ENCODE data around the gene ZCCHC24. TPM values are rescaled to one million over a fixed set of nuclear protein-coding genes. Genes with fewer than 3 reads are reported as not detected.

ZCCHC24 gene
- total and polyA plus RNA-seq, 4 donors, result 7.8 to 23.9 (median 14.8) TPM

- peaks cover 15 to 52% (median 27%) of the 10 kb centered on the region in 4 donors for H3K4me1 ChIP-seq (ENCODE audit: control insufficient read depth in 4 of 4, insufficient read depth in 4 of 4, low read length in 3 of 4)
- WGBS, result 92% methylated on average over 7 of the region's 7 CpGs
- H3K9me3 ChIP-seq (ENCODE audit: control insufficient read depth in 4 of 4, low read length in 3 of 4), result no peaks in the 10 kb centered on the region
- no peaks in the 10 kb centered on the region for H3K27me3 ChIP-seq (ENCODE audit: control insufficient read depth in 4 of 4, insufficient read depth in 4 of 4, low read length in 3 of 4)
- no peak overlapping the region for H3K9ac ChIP-seq (ENCODE audit: low read depth in 1 of 2, low read length in 2 of 2)
- DNase-seq (ENCODE audit: low spot score), result peak; percentile 12
- peak overlapping the region; percentile 96 to 99 for H3K27ac ChIP-seq (ENCODE audit: low read depth in 1 of 2, low read length in 2 of 2)
- H3K4me3 ChIP-seq (ENCODE audit: low read depth in 1 of 3, low read length in 3 of 3), result no peak overlapping the region
- no peaks in the 10 kb centered on the region for H3K36me3 ChIP-seq (ENCODE audit: control insufficient read depth in 4 of 4, insufficient read depth in 3 of 4, low read depth in 1 of 4, low read length in 3 of 4)
- TF ChIP-seq JUND (IDR thresholded peaks at IDR 0.05) (no peak), NR2F2 (IDR thresholded peaks at IDR 0.05) (no peak), YY1 (IDR thresholded peaks at IDR 0.05) (no peak), GABPA (IDR thresholded peaks at IDR 0.05 in 1 of 2, conservative IDR thresholded peaks at IDR 0.05 in 1 of 2) (no peak), HNF4A (conservative IDR thresholded peaks at IDR 0.05) (no peak), FOXA1 (IDR thresholded peaks at IDR 0.05) (no peak), CTCF (IDR thresholded peaks at IDR 0.05; ENCODE audit: low read depth, low read length, missing input control) (no peak), TAF1 (conservative IDR thresholded peaks at IDR 0.05) (no peak)
Measured at GRCh38 chr10:79378383-79378646, 67.1 kb downstream of the ZCCHC24 start.

- TF ChIP-seq REST (IDR thresholded peaks at IDR 0.05), result no peak
- TF ChIP-seq HNF4G (IDR thresholded peaks at IDR 0.05), result no peak
- no peak for TF ChIP-seq MAX (IDR thresholded peaks at IDR 0.05)
- no peak for TF ChIP-seq SP1 (IDR thresholded peaks at IDR 0.05)
- TF ChIP-seq GABPA (IDR thresholded peaks at IDR 0.05 in 1 of 2, conservative IDR thresholded peaks at IDR 0.05 in 1 of 2), result no peak
- no peak for TF ChIP-seq TAF1 (conservative IDR thresholded peaks at IDR 0.05)
- TF ChIP-seq RAD21 (IDR thresholded peaks at IDR 0.05), result no peak
- TF ChIP-seq RXRA (IDR thresholded peaks at IDR 0.05), result no peak
- no peak for TF ChIP-seq ZBTB33 (IDR thresholded peaks at IDR 0.05)
- TF ChIP-seq JUND (IDR thresholded peaks at IDR 0.05), result no peak
- TF ChIP-seq HNF4A (conservative IDR thresholded peaks at IDR 0.05), result no peak
- no peak for TF ChIP-seq ATF3 (IDR thresholded peaks at IDR 0.05)
- H3K36me3 ChIP-seq (ENCODE audit: control insufficient read depth in 4 of 4, insufficient read depth in 3 of 4, low read depth in 1 of 4, low read length in 3 of 4), result no peaks in the 10 kb centered on the region
- H3K4me1 ChIP-seq (ENCODE audit: control insufficient read depth in 4 of 4, insufficient read depth in 4 of 4, low read length in 3 of 4), result peaks cover 15 to 47% (median 25%) of the 10 kb centered on the region in 4 donors
- H3K9ac ChIP-seq (ENCODE audit: low read depth in 1 of 2, low read length in 2 of 2), result no peak overlapping the region
- H3K9me3 ChIP-seq (ENCODE audit: control insufficient read depth in 4 of 4, low read length in 3 of 4), result no peaks in the 10 kb centered on the region
- 91% methylated on average over 36 of the region's 36 CpGs for WGBS
- no peak overlapping the region for H3K4me3 ChIP-seq (ENCODE audit: low read depth in 1 of 3, low read length in 3 of 3)
- no peaks in the 10 kb centered on the region for H3K27me3 ChIP-seq (ENCODE audit: control insufficient read depth in 4 of 4, insufficient read depth in 4 of 4, low read length in 3 of 4)
- peak; percentile 19 for DNase-seq (ENCODE audit: low spot score)
- no peak overlapping the region for H3K27ac ChIP-seq (ENCODE audit: low read depth in 1 of 2, low read length in 2 of 2)
Measured at GRCh38 chr10:79377557-79378382, 67.7 kb downstream of the ZCCHC24 start.

Measured in liver (tissue), 9 donors.